Mucosa of descending colon (tissue), 3 donors: Measurements from ENCODE around the gene CPT1C. TPM values are rescaled to one million over a fixed set of nuclear protein-coding genes. Genes with fewer than 3 reads are reported as not detected.
A peak's percentile ranks its signal among the peaks of the same experiment; 100 is the strongest.

Experiments used
- ATAC-seq: fragments of 200-7000 bp; cut with Tn5 transposase; one replicate; pipeline ENCODE4 v1.9.1; 2020; ENCODE audit warnings: mild to moderate bottlenecking, moderate library complexity
- DNase-seq, 3 donors: peaks; one replicate each; pipeline ENCODE4 v3.0.0-alpha.2; 2020
- H3K36me3 ChIP-seq: fragments of 200-600 bp; one replicate; pipeline ENCODE4 v1.8.0; 2021; ENCODE audit warnings: low read depth, mild to moderate bottlenecking
- H3K4me1 ChIP-seq: fragments of 200-600 bp; one replicate; pipeline ENCODE4 v1.8.0; 2021; ENCODE audit warnings: low read depth, mild to moderate bottlenecking
- H3K4me3 ChIP-seq: fragments of 200-600 bp; one replicate; pipeline ENCODE4 v1.8.0; 2021; ENCODE audit warnings: mild to moderate bottlenecking
- H3K9me3 ChIP-seq: fragments of 200-600 bp; one replicate; pipeline ENCODE4 v1.8.0; 2021; ENCODE audit warnings: mild to moderate bottlenecking
- intact Hi-C, 2 donors: fragments of 100-400 bp; cut with DNase I in 1 of 2; cut with micrococcal nuclease in 1 of 2; formaldehyde crosslinking; loops; one replicate each; pipeline versions ENCODE4 v1.11.0 to v1.11.1; 2022; cut with DNase I, micrococcal nuclease
- total RNA-seq, 3 donors: library from RNA; stranded (reverse); fragmentation: NEBNext Ultra II Directional in 2 of 3; extraction: Animal tissue kit (Norgen Biotek cat#: 25700) in 2 of 3; gene quantifications; one replicate each; pipeline versions ENCODE4 v1.2.1 to v1.2.4, GENCODE V29; 2021 to 2023
- TF ChIP-seq, protein P1 (sequence below): fragments of 200-600 bp; IDR thresholded peaks from one replicate; pipeline ENCODE4 v1.8.0; 2022; ENCODE audit warnings: antibody characterized with exemption, mild to moderate bottlenecking
- donor health status: DM: no; HTN: no; CAD: no; lungs with moderate emphysema.
- donor health status: DM: no; HTN: no; CAD: no.
- donor health status: DM: no; HTN: yes; CAD: no.

The CPT1C gene
- total RNA-seq, 3 donors from 2014 or later = 1.9 to 7.6 (median 2.2) TPM

- no peaks in the 10 kb centered on the region for H3K9me3 ChIP-seq
- peak overlapping the region; percentile 88 for H3K4me3 ChIP-seq
- intact Hi-C loops = no loop called here
- peaks cover 27% of the 10 kb centered on the region for H3K4me1 ChIP-seq
- ATAC-seq (no peak), DNase-seq (peak; percentile 83 to 86 (median 84))
- peaks cover 6% of the 10 kb centered on the region for H3K36me3 ChIP-seq
- TF ChIP-seq, protein P1, sequence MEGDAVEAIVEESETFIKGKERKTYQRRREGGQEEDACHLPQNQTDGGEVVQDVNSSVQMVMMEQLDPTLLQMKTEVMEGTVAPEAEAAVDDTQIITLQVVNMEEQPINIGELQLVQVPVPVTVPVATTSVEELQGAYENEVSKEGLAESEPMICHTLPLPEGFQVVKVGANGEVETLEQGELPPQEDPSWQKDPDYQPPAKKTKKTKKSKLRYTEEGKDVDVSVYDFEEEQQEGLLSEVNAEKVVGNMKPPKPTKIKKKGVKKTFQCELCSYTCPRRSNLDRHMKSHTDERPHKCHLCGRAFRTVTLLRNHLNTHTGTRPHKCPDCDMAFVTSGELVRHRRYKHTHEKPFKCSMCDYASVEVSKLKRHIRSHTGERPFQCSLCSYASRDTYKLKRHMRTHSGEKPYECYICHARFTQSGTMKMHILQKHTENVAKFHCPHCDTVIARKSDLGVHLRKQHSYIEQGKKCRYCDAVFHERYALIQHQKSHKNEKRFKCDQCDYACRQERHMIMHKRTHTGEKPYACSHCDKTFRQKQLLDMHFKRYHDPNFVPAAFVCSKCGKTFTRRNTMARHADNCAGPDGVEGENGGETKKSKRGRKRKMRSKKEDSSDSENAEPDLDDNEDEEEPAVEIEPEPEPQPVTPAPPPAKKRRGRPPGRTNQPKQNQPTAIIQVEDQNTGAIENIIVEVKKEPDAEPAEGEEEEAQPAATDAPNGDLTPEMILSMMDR = peak; percentile 21
These were observed 12.8 kb upstream of the CPT1C start for GRCh38 chr19:49677901-49678674.

- H3K4me3 ChIP-seq = no peak overlapping the region
- peaks cover 27% of the 10 kb centered on the region for H3K4me1 ChIP-seq
- intact Hi-C loops = no loop called here
- peaks cover 6% of the 10 kb centered on the region for H3K36me3 ChIP-seq
- TF ChIP-seq, protein P1 = no peak
- DNase-seq = peak in 1 of 3 donors; percentile 57
- no peak for ATAC-seq
- no peaks in the 10 kb centered on the region for H3K9me3 ChIP-seq
These were observed 11.7 kb upstream of the CPT1C start for GRCh38 chr19:49678985-49679770.

DNA sequence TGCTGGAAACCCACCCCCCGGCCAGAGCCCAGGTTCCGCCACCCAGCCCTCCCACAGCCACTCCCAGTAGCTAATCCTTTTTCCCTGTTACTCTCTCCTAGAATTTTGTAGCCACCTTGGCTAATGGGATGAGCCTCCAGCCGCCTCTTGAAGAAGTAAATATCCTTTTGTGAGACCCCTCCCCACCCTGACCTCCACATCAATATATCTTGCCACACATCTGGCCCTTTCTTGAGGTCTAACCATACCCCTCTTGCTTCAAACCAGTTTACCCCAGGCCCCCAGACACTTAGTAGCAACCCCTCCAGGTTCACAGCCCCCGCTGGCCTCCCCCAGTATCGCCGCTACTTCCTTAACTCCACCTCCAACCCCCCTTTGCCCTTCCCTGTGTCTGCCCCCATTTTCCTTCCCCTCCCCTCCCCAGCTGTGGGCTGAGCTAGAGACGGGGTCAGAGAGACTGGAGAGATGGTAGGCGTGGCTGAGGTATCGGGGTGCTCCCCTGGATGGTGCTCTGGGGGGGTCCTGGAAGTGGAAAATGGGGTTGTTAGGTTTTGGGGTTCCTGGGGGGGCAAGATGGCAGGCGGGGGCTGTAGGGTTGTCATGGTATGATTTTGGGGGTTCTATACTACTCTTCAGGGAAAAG, 11.0 kb upstream of the CPT1C start:
- Histone ChIP-seq H3K9me3 (no peaks in the 10 kb centered on the region), H3K4me3 (no peak overlapping the region), H3K36me3 (peaks cover 6% of the 10 kb centered on the region), H3K4me1 (peaks cover 27% of the 10 kb centered on the region)
- DNase-seq (peak in 1 of 3 donors; percentile 52), ATAC-seq (no peak)
- TF ChIP-seq, protein P1 = no peak
- intact Hi-C loops = loop anchor here in 1 of 2 donors (10.0 kb wide), 1 partner anchor 95 kb away; the partner anchor contains the start of genes NOSIP and PRRG2

DNA sequence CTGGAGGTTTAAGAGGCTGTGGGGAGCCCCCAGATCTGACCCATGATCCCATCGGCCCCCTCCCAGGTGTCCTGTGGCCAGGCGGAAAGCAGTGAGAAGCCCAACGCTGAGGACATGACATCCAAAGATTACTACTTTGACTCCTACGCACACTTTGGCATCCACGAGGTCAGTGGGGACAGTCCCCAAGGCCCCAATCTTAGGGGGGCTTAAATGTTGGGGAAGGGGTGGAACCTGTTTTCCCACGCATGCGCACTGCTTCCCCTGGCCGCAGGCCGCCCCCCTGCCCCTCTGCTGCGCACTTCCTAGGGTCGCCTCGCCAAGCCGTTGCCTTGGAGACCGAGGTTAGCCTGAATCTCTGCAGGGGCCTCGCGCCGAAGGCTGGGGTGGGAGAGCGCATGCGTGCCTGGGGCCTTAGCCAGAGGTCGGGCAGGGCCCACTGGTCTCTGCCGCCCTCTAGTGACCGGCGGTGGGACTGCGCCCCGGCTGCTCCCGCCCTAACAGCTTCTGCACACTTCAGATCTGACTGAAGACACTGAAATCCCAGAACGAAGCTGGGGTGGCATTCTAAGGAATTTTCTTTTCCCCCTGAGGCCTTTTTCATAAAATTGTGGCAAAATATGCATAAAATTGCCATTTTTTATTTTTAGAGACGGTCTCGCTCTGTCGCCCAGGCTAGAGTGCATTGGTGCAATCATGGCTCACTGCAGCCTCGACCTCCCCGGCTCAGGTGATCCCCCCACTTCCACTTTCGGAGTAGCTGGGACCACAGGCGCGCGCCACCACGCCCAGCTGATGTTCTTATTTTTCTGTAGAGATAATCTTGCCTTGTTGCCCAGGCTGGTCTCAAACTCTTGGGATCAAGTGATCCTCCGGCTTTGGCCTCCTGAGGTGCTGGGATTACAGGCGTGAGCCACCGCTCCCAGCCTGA, 10.2 kb upstream of the CPT1C start:
- ATAC-seq = peak; percentile 49
- intact Hi-C loops = loop anchor here in 1 of 2 donors (10.0 kb wide), 1 partner anchor 96 kb away; the partner anchor contains the start of genes NOSIP and PRRG2
- Histone ChIP-seq H3K4me1 (peaks cover 27% of the 10 kb centered on the region), H3K36me3 (peaks cover 6% of the 10 kb centered on the region), H3K9me3 (no peaks in the 10 kb centered on the region), H3K4me3 (no peak overlapping the region)
- DNase-seq = peak; percentile 91 to 96 (median 95)
- TF ChIP-seq, protein P1 = peak; percentile 100
